HEK293 (cell line): ENCODE measurements around the gene ARPC2.

Experiments used
- CTCF ChIA-PET: fragments of 350-600 bp; formaldehyde crosslinking; extraction: SDS; loops from one replicate; lab custom pipeline; 2021; ENCODE audit warnings: antibody characterized with exemption; lab: Yijun Ruan, JAX
- POLR2A ChIA-PET: fragments of 300-600 bp; formaldehyde crosslinking; extraction: SDS; loops from one replicate; lab custom pipeline; 2020; ENCODE audit warnings: antibody characterized with exemption, inconsistent platforms; lab: Yijun Ruan, JAX
- H3K27ac ChIP-seq: fragments of 200-500 bp; sonication (Bioruptor generic); 2 replicates; pipeline ENCODE4 v1.5.1; 2014; ENCODE audit warnings: low read depth, low read length, control low read depth, inconsistent platforms; ENCODE audit errors: extremely low read depth
- H3K36me3 ChIP-seq, 2 experiments: fragments of 200-500 bp in 1 of 2; sonication (Bioruptor generic) in 1 of 2; 1 replicate in 1 of 2; 2 replicates in 1 of 2; pipeline ENCODE4 v1.5.1; 2014 to 2017; ENCODE audit warnings: inconsistent platforms in 2 of 2, low read length in 2 of 2; ENCODE audit not compliant: control insufficient read depth in 2 of 2, insufficient read depth in 1 of 2
- H3K4me1 ChIP-seq: fragments of 200-500 bp; sonication (Bioruptor generic); 2 replicates; pipeline ENCODE4 v1.5.1; 2014; ENCODE audit warnings: mild to moderate bottlenecking, low read length, inconsistent platforms; ENCODE audit not compliant: control insufficient read depth, insufficient read depth
- H3K4me3 ChIP-seq: 2 replicates; pipeline ENCODE4 v1.5.1; 2011; ENCODE audit warnings: low read depth, mild to moderate bottlenecking, control low read depth, low read length, moderate library complexity
- H3K9me3 ChIP-seq: fragments of 200-500 bp; sonication (Bioruptor generic); 2 replicates; pipeline ENCODE4 v1.5.1; 2014; ENCODE audit warnings: low read depth, low read length, inconsistent platforms; ENCODE audit not compliant: control insufficient read depth, insufficient read depth
- FEZF1 ChIP-seq: fragments of 450-650 bp; formaldehyde crosslinking; IDR thresholded peaks from 2 replicates; pipeline ENCODE4 v1.5.1; 2016; ENCODE audit warnings: missing biosample characterization, missing genetic modification characterization
- KLF9 ChIP-seq: fragments of 450-650 bp; formaldehyde crosslinking; IDR thresholded peaks from 2 replicates; pipeline ENCODE4 v1.5.1; 2016; ENCODE audit warnings: missing biosample characterization, missing genetic modification characterization, low read depth
- OSR2 ChIP-seq: fragments of 450-650 bp; formaldehyde crosslinking; IDR thresholded peaks from 2 replicates; pipeline ENCODE4 v1.5.1; 2016; ENCODE audit warnings: missing biosample characterization, missing genetic modification characterization
- OVOL3 ChIP-seq: fragments of 450-650 bp; formaldehyde crosslinking; IDR thresholded peaks from 2 replicates; pipeline ENCODE4 v1.5.1; 2016; ENCODE audit warnings: missing biosample characterization, missing genetic modification characterization
- PRDM1 ChIP-seq: fragments of 450-650 bp; formaldehyde crosslinking; IDR thresholded peaks from 2 replicates; pipeline ENCODE4; 2016; ENCODE audit warnings: missing biosample characterization, missing genetic modification characterization
- PRDM6 ChIP-seq: fragments of 450-650 bp; formaldehyde crosslinking; IDR thresholded peaks from 2 replicates; pipeline ENCODE4 v1.5.1; 2017; ENCODE audit warnings: missing biosample characterization, missing genetic modification characterization
- SCRT2 ChIP-seq: fragments of 450-650 bp; formaldehyde crosslinking; IDR thresholded peaks from 2 replicates; pipeline ENCODE4 v1.5.1; 2016; ENCODE audit warnings: missing biosample characterization, missing genetic modification characterization
- ZNF132 ChIP-seq: fragments of 450-650 bp; formaldehyde crosslinking; IDR thresholded peaks from 2 replicates; pipeline ENCODE4 v1.5.1; 2017; ENCODE audit warnings: missing biosample characterization, missing genetic modification characterization, borderline replicate concordance
- ZNF16 ChIP-seq: fragments of 450-650 bp; formaldehyde crosslinking; IDR thresholded peaks from 2 replicates; pipeline ENCODE4 v1.5.1; 2016; ENCODE audit warnings: low read depth, missing biosample characterization, missing genetic modification characterization
- ZNF214 ChIP-seq: fragments of 450-650 bp; formaldehyde crosslinking; IDR thresholded peaks from 2 replicates; pipeline ENCODE4 v1.5.1; 2017; ENCODE audit warnings: missing biosample characterization, mild to moderate bottlenecking, missing genetic modification characterization, borderline replicate concordance
- ZNF223 ChIP-seq: fragments of 450-650 bp; formaldehyde crosslinking; IDR thresholded peaks from 2 replicates; pipeline ENCODE4 v1.5.1; 2016; ENCODE audit warnings: missing biosample characterization, missing genetic modification characterization
- ZNF248 ChIP-seq: fragments of 450-650 bp; formaldehyde crosslinking; IDR thresholded peaks from 2 replicates; pipeline ENCODE4 v1.5.1; 2017; ENCODE audit warnings: missing biosample characterization, missing genetic modification characterization
- ZNF26 ChIP-seq: fragments of 450-650 bp; formaldehyde crosslinking; IDR thresholded peaks from 2 replicates; pipeline ENCODE4 v1.5.1; 2016; ENCODE audit warnings: missing biosample characterization, missing genetic modification characterization
- ZNF335 ChIP-seq: fragments of 450-650 bp; formaldehyde crosslinking; conservative IDR thresholded peaks from 2 replicates; pipeline ENCODE4 v1.5.1; 2016; ENCODE audit warnings: missing biosample characterization, missing genetic modification characterization
- ZNF350 ChIP-seq: fragments of 450-650 bp; formaldehyde crosslinking; IDR thresholded peaks from 2 replicates; pipeline ENCODE4 v1.5.0; 2017; ENCODE audit warnings: missing biosample characterization, mild to moderate bottlenecking, missing genetic modification characterization
- ZNF391 ChIP-seq: fragments of 450-650 bp; formaldehyde crosslinking; IDR thresholded peaks from 2 replicates; pipeline ENCODE4 v1.5.1; 2016; ENCODE audit warnings: low read depth, missing biosample characterization, missing genetic modification characterization, borderline replicate concordance
- ZNF398 ChIP-seq: fragments of 450-650 bp; formaldehyde crosslinking; IDR thresholded peaks from 2 replicates; pipeline ENCODE4 v1.5.1; 2017; ENCODE audit warnings: missing biosample characterization, missing genetic modification characterization
- ZNF473 ChIP-seq: fragments of 450-650 bp; formaldehyde crosslinking; IDR thresholded peaks from 2 replicates; pipeline ENCODE4 v1.5.1; 2017; ENCODE audit warnings: missing biosample characterization, missing genetic modification characterization
- ZNF514 ChIP-seq: fragments of 450-650 bp; formaldehyde crosslinking; IDR thresholded peaks from 2 replicates; pipeline ENCODE4 v1.5.1; 2016; ENCODE audit warnings: missing biosample characterization, missing genetic modification characterization
- ZNF521 ChIP-seq: fragments of 450-650 bp; formaldehyde crosslinking; IDR thresholded peaks from 2 replicates; pipeline ENCODE4 v1.5.1; 2017; ENCODE audit warnings: missing biosample characterization, mild to moderate bottlenecking, missing genetic modification characterization
- ZNF555 ChIP-seq: fragments of 450-650 bp; formaldehyde crosslinking; conservative IDR thresholded peaks from 2 replicates; pipeline ENCODE4 v1.5.1; 2017; ENCODE audit warnings: missing biosample characterization, mild to moderate bottlenecking, missing genetic modification characterization, inconsistent platforms
- ZNF558 ChIP-seq: fragments of 450-650 bp; formaldehyde crosslinking; IDR thresholded peaks from 2 replicates; pipeline ENCODE4 v1.5.1; 2016; ENCODE audit warnings: missing biosample characterization, missing genetic modification characterization
- ZNF560 ChIP-seq: fragments of 450-650 bp; formaldehyde crosslinking; IDR thresholded peaks from 2 replicates; pipeline ENCODE4 v1.5.1; 2017; ENCODE audit warnings: missing biosample characterization, missing genetic modification characterization, borderline replicate concordance
- ZNF626 ChIP-seq: fragments of 450-650 bp; sonication (Bioruptor Pico); formaldehyde crosslinking; IDR thresholded peaks from 2 replicates; pipeline ENCODE4 v1.5.1; 2018; ENCODE audit warnings: missing biosample characterization, missing genetic modification characterization, inconsistent platforms
- ZNF639 ChIP-seq: fragments of 450-650 bp; formaldehyde crosslinking; IDR thresholded peaks from 2 replicates; pipeline ENCODE4 v1.5.1; 2016; ENCODE audit warnings: missing biosample characterization, missing genetic modification characterization
- ZNF768 ChIP-seq: fragments of 450-650 bp; formaldehyde crosslinking; IDR thresholded peaks from 2 replicates; pipeline ENCODE4 v1.5.1; 2018; ENCODE audit warnings: missing biosample characterization, mild to moderate bottlenecking, missing genetic modification characterization
- ZNF837 ChIP-seq: fragments of 450-650 bp; formaldehyde crosslinking; IDR thresholded peaks from 2 replicates; pipeline ENCODE4 v1.5.1; 2016; ENCODE audit warnings: missing biosample characterization, missing genetic modification characterization
- ZSCAN16 ChIP-seq: fragments of 450-650 bp; formaldehyde crosslinking; IDR thresholded peaks from 2 replicates; pipeline ENCODE4 v1.5.1; 2016; ENCODE audit warnings: missing biosample characterization, missing genetic modification characterization

The ARPC2 gene

GRCh38 chr2:218259099-218259961, 42.3 kb downstream of the ARPC2 start:
- Histone ChIP-seq H3K9me3 (no peaks in the 10 kb centered on the region), H3K4me1 (no peaks in the 10 kb centered on the region; the same call in 1 of the 2 replicates), H3K27ac (no peak overlapping the region), H3K36me3 (peaks cover 14 to 45% of the 10 kb centered on the region in 2 experiments), H3K4me3 (no peak overlapping the region)
- CTCF ChIA-PET: interaction anchor here (1.2 to 1.8 kb wide), 4 partner anchors 11 to 73 kb away, joined by 3 to 10 read pairs (median 4); partner anchors contain the start of genes AAMP and PNKD
- no peak for TF ChIP-seq ZNF555 (tag by site-specific recombination)
- no peak for TF ChIP-seq ZNF473 (tag by site-specific recombination)
- no peak for TF ChIP-seq SCRT2 (tag by site-specific recombination)
- TF ChIP-seq PRDM1 (tag by site-specific recombination): no peak
- TF ChIP-seq ZNF223 (tag by site-specific recombination): no peak
- TF ChIP-seq ZNF398 (tag by site-specific recombination): no peak
- TF ChIP-seq ZNF26 (tag by site-specific recombination): no peak
- no peak for TF ChIP-seq ZNF558
- TF ChIP-seq KLF9 (tag by site-specific recombination): no peak
- no peak for TF ChIP-seq ZNF837 (tag by site-specific recombination)
- TF ChIP-seq ZNF768 (tag by site-specific recombination): no peak
- TF ChIP-seq ZNF132: no peak
- no peak for TF ChIP-seq ZNF514 (tag by site-specific recombination)
- TF ChIP-seq FEZF1 (tag by site-specific recombination): no peak
- TF ChIP-seq, all 188 proteins: peak for 0
- POLR2A ChIA-PET: interaction anchor here (1.5 to 2.8 kb wide), 2 partner anchors 11 kb away, joined by 6 to 9 read pairs; partner anchors contain the start of genes AAMP and PNKD

GRCh38 chr2:218260166-218260565, 43.2 kb downstream of the ARPC2 start:
- H3K27ac ChIP-seq: no peak overlapping the region
- no peak overlapping the region for H3K4me3 ChIP-seq
- CTCF ChIA-PET: interaction anchor here (1.8 kb wide), 1 partner anchor 74 kb away, joined by 10 read pairs; no protein-coding TSS in a partner anchor
- no peaks in the 10 kb centered on the region for H3K9me3 ChIP-seq
- POLR2A ChIA-PET: interaction anchor here (2.8 kb wide), 1 partner anchor 10 kb away, joined by 9 read pairs; the partner anchor contains the start of genes AAMP and PNKD
- H3K4me1 ChIP-seq: no peaks in the 10 kb centered on the region; the same call in 1 of the 2 replicates
- peaks cover 6 to 45% of the 10 kb centered on the region in 2 experiments for H3K36me3 ChIP-seq
- TF ChIP-seq OSR2 (no peak), ZNF248 (tag by site-specific recombination) (no peak), ZNF350 (no peak), ZNF16 (tag by site-specific recombination) (no peak), ZNF560 (tag by site-specific recombination) (no peak), PRDM6 (no peak), ZNF639 (tag by site-specific recombination) (no peak), ZNF521 (tag by site-specific recombination) (no peak), ZNF391 (tag by site-specific recombination) (no peak), ZNF473 (tag by site-specific recombination) (no peak), ZSCAN16 (tag by site-specific recombination) (no peak), ZNF214 (tag by site-specific recombination) (no peak), ZNF335 (tag by site-specific recombination) (no peak), OVOL3 (tag by site-specific recombination) (no peak), ZNF626 (no peak)
